Lower leg skin (tissue), 4 donors: Measurements from ENCODE around the gene FOXI1. TPM values are rescaled to one million over a fixed set of nuclear protein-coding genes. Genes with fewer than 3 reads are reported as not detected.

Source experiments
- DNase-seq, 2 donors: peaks; one replicate each; pipeline ENCODE4 v3.0.0-alpha.2; 2019; ENCODE audit warnings: low spot score in 2 of 2
- H3K4me3 ChIP-seq: fragments of 200-600 bp; sonication (generic); 2 replicates; pipeline ENCODE4 v1.5.1; 2017; ENCODE audit warnings: mild to moderate bottlenecking, low read depth; ENCODE audit not compliant: poor library complexity, severe bottlenecking
- POLR2A ChIP-seq, 2 donors: fragments of 450-650 bp; IDR thresholded peaks; one replicate each; pipeline ENCODE4 v1.6.1; 2016 to 2017; ENCODE audit warnings: antibody characterized with exemption in 2 of 2, mild to moderate bottlenecking in 1 of 2, moderate library complexity in 1 of 2
- WGBS, 2 donors: methylation state at CpG; one replicate each; pipeline ENCODE4 v1.1.5; 2018; 5-methylcytosine and 5-hydroxymethylcytosine counted together
- intact Hi-C: fragments of 100-400 bp; cut with DNase I; formaldehyde crosslinking; loops from one replicate; pipeline ENCODE4 v1.15.0; 2023; ENCODE audit warnings: low total_unique reads
- total RNA-seq, 4 donors: library from RNA; depleted of rRNA; stranded (reverse); fragments of >200 nt; gene quantifications; one replicate each; pipeline ENCODE4 v1.1.0, GENCODE V29; 2016
- TF ChIP-seq, protein P1 (sequence below), 3 donors: fragments of 450-650 bp; IDR thresholded peaks; one replicate each; pipeline ENCODE4 v1.5.1; 2016; ENCODE audit warnings: antibody characterized with exemption in 3 of 3, mild to moderate bottlenecking in 3 of 3, moderate library complexity in 2 of 3

The FOXI1 gene
- total RNA-seq, 4 donors from 2014 or later, result 0.46 to 5.3 (median 3.4) TPM

GRCh38 chr5:170095646-170096045 lies 10.1 kb upstream of the FOXI1 start:
- no peak for DNase-seq
- intact Hi-C loops, result no loop called here
- H3K4me3 ChIP-seq, result no peak overlapping the region
- TF ChIP-seq, protein P1, sequence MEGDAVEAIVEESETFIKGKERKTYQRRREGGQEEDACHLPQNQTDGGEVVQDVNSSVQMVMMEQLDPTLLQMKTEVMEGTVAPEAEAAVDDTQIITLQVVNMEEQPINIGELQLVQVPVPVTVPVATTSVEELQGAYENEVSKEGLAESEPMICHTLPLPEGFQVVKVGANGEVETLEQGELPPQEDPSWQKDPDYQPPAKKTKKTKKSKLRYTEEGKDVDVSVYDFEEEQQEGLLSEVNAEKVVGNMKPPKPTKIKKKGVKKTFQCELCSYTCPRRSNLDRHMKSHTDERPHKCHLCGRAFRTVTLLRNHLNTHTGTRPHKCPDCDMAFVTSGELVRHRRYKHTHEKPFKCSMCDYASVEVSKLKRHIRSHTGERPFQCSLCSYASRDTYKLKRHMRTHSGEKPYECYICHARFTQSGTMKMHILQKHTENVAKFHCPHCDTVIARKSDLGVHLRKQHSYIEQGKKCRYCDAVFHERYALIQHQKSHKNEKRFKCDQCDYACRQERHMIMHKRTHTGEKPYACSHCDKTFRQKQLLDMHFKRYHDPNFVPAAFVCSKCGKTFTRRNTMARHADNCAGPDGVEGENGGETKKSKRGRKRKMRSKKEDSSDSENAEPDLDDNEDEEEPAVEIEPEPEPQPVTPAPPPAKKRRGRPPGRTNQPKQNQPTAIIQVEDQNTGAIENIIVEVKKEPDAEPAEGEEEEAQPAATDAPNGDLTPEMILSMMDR (IDR thresholded peaks at IDR 0.05), result no peak
- TF ChIP-seq POLR2A (IDR thresholded peaks at IDR 0.05), result no peak
- WGBS, 2 donors, result 42 to 50% methylated on average over 1 of the region's 1 CpG

DNA sequence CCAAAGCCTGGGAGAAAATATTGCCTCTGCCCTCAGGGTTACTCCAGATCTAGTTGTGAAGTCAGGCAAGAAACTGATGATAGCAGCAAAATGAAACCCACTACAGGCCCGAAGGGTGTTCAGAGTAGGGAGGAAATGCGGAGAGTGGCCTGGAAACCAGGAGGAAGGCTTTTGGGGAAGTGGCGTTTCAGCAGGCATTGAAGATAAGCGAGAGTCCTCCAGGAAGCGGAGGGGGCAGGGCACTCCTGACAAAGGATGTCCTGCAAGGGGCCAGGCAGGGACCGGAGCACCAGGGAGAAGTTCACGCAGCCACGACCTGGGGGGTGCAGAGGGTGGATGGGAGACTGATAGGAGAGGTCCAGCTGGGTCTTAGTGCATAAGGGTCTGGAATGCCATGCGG lies 7.8 kb upstream of the FOXI1 start:
- 75 to 79% methylated on average over 9 of the region's 9 CpGs for WGBS, 2 donors
- DNase-seq, result no peak
- intact Hi-C loops, result no loop called here
- H3K4me3 ChIP-seq, result no peak overlapping the region
- TF ChIP-seq, protein P1 (IDR thresholded peaks at IDR 0.05), result no peak
- TF ChIP-seq POLR2A (IDR thresholded peaks at IDR 0.05), result no peak

DNA sequence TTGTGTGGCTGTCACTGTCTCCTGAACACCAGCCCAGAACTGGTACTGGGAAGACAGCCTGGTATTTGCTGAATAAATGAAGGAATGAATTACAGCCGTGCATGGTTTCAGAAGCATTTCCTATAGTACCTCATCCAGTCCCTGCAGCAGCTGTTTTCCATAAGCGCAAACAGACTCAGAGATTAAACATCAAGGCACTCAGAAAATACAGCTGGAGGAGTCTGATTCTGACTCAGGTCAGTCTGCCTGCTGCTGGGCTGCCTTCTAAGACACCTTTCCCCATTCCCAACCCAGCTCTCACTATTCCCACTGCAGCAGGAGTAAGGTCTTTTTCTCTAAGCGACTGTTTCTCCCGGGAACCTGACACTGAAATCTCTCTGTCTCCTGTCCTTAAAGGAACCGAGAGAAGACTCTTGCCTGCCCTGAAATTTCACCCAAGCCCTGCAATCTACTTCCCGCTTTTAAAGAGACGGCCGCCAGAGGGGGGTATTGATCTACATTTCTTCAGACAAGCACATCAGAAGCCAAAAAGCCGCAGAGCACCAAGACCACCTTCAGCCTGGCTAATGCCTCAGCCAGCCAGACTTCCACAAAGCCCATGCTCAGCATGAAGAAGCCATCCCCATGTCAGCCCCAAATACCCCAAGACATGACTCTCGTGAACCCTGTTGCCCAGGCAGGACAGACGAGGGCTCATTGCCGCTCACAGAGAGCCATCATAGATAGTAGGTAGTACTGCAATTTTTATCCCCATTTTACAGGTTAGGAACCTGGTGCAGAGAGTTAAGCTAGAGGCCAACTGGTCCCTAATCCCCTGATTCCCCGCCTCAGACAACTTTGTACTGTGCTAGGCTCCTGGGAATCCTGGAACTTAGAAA lies 5.4 kb upstream of the FOXI1 start:
- 35% methylated on average over 13 of the region's 13 CpGs for WGBS, 2 donors
- no peak overlapping the region for H3K4me3 ChIP-seq
- TF ChIP-seq, protein P1 (IDR thresholded peaks at IDR 0.05), result peak in 1 of 3 donors; percentile 68
- TF ChIP-seq POLR2A (IDR thresholded peaks at IDR 0.05), result no peak
- peak; percentile 78 to 94 for DNase-seq
- intact Hi-C loops, result no loop called here

- peak in 1 of 2 donors; percentile 8 for DNase-seq
- intact Hi-C loops, result no loop called here
- WGBS, 2 donors, result 97 to 100% methylated on average over 1 of the region's 1 CpG
- H3K4me3 ChIP-seq, result no peak overlapping the region
- no peak for TF ChIP-seq POLR2A (IDR thresholded peaks at IDR 0.05)
- TF ChIP-seq, protein P1 (IDR thresholded peaks at IDR 0.05), result no peak
Observed at GRCh38 chr5:170103447-170103846, 2.2 kb upstream of the FOXI1 start.

DNA sequence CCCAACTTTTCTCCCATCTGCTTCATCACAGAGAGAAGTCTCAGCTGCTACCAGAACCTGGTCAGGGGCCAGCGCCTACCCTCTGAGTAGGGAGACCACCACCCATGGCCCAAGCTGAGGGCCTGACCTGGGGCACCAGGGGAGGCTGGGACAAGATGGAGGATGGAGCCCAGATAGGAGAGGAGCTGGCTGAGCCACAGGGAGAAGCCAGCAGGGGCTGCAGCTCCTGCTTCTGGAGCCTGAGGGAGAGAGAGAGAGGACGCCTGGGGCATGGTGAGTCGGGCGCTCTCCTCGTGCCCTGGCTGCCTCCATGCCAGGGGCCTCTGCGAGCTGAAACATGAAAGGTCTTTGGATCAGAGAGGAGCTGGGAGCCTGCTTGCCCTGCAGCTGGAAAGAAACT lies 1.4 kb upstream of the FOXI1 start:
- H3K4me3 ChIP-seq, result no peak overlapping the region
- TF ChIP-seq POLR2A (IDR thresholded peaks at IDR 0.05), result no peak
- TF ChIP-seq, protein P1 (IDR thresholded peaks at IDR 0.05), result no peak
- DNase-seq, result peak in 1 of 2 donors; percentile 63
- 59 to 65% methylated on average over 6 of the region's 6 CpGs for WGBS, 2 donors
- intact Hi-C loops, result no loop called here
